ENCODE results near the gene MAGI1.

The MAGI1 gene

GRCh38 chr3:66010739-66011655, 27.7 kb downstream of the MAGI1 start:
- H3K9me3 ChIP-seq = no peaks in the 10 kb centered on the region
- no peak for TF ChIP-seq CTCF (IDR thresholded peaks at IDR 0.05)
- no peak overlapping the region for H3K4me3 ChIP-seq
- no peak overlapping the region for H3K27ac ChIP-seq
- no peaks in the 10 kb centered on the region for H3K27me3 ChIP-seq
- no peaks in the 10 kb centered on the region for H3K36me3 ChIP-seq
- H3K4me1 ChIP-seq = peaks cover 0 to 28% (median 11%) of the 10 kb centered on the region in 4 donors
- intact Hi-C loops (cut with DNase I; ENCODE audit: low total_unique reads) = no loop called here
- DNase-seq = no peak

- intact Hi-C loops (cut with DNase I; ENCODE audit: low total_unique reads) = no loop called here
These were observed 28.4 kb downstream of the MAGI1 start for GRCh38 chr3:66010348-66010738.

GRCh38 chr3:66004244-66004643, 34.5 kb downstream of the MAGI1 start:
- Histone ChIP-seq H3K9me3 (no peaks in the 10 kb centered on the region), H3K4me1 (peaks cover 0 to 12% (median 3%) of the 10 kb centered on the region in 4 donors), H3K4me3 (no peak overlapping the region), H3K27me3 (no peaks in the 10 kb centered on the region), H3K27ac (no peak overlapping the region), H3K36me3 (no peaks in the 10 kb centered on the region)
- TF ChIP-seq CTCF (IDR thresholded peaks at IDR 0.05) = no peak
- no peak for DNase-seq
- intact Hi-C loops (cut with DNase I; ENCODE audit: low total_unique reads) = no loop called here

More at GRCh38 chr3:66010348-66010738, 28.4 kb downstream of the MAGI1 start:
- H3K9me3 ChIP-seq = no peaks in the 10 kb centered on the region
- no peak overlapping the region for H3K4me3 ChIP-seq
- no peaks in the 10 kb centered on the region for H3K36me3 ChIP-seq
- TF ChIP-seq CTCF (IDR thresholded peaks at IDR 0.05) = no peak
- H3K4me1 ChIP-seq = peaks cover 0 to 24% (median 9%) of the 10 kb centered on the region in 4 donors
- DNase-seq = no peak
- H3K27ac ChIP-seq = no peak overlapping the region
- no peaks in the 10 kb centered on the region for H3K27me3 ChIP-seq

- no peak overlapping the region for H3K4me3 ChIP-seq
- DNase-seq = no peak
- H3K27ac ChIP-seq = no peak overlapping the region
- intact Hi-C loops (cut with DNase I; ENCODE audit: low total_unique reads) = no loop called here
- no peaks in the 10 kb centered on the region for H3K27me3 ChIP-seq
- peaks cover 0 to 27% (median 10%) of the 10 kb centered on the region in 4 donors for H3K4me1 ChIP-seq
- H3K36me3 ChIP-seq = no peaks in the 10 kb centered on the region
- no peaks in the 10 kb centered on the region for H3K9me3 ChIP-seq
- no peak for TF ChIP-seq CTCF (IDR thresholded peaks at IDR 0.05)
These were observed 37.1 kb downstream of the MAGI1 start for GRCh38 chr3:66001626-66002025.

GRCh38 chr3:66000506-66000905, 38.2 kb downstream of the MAGI1 start:
- no peak overlapping the region for H3K4me3 ChIP-seq
- no peaks in the 10 kb centered on the region for H3K9me3 ChIP-seq
- H3K27me3 ChIP-seq = no peaks in the 10 kb centered on the region
- H3K4me1 ChIP-seq = peaks cover 0 to 37% (median 11%) of the 10 kb centered on the region in 4 donors
- no peak for TF ChIP-seq CTCF (IDR thresholded peaks at IDR 0.05)
- no peaks in the 10 kb centered on the region for H3K36me3 ChIP-seq
- intact Hi-C loops (cut with DNase I; ENCODE audit: low total_unique reads) = no loop called here
- no peak overlapping the region for H3K27ac ChIP-seq
- DNase-seq = no peak

Data from tibial artery (tissue), 4 donors.